GM20431 (cell line): Measurements from ENCODE around the gene LSR.

Experiments used
- in situ Hi-C: fragments of 300-500 bp; cut with MseI, MboI; formaldehyde crosslinking; loops from one replicate; pipeline ENCODE4 v1.15.0; 2020; ENCODE audit warnings: low sequenced_read_pairs; ENCODE audit not compliant: unreplicated experiment

The LSR gene

GRCh38 chr19:35296644-35297514 is 48.1 kb downstream of the LSR start:
- in situ Hi-C loops = no loop called here

GRCh38 chr19:35297515-35297848 is 48.7 kb downstream of the LSR start:
- in situ Hi-C loops = no loop called here

DNA sequence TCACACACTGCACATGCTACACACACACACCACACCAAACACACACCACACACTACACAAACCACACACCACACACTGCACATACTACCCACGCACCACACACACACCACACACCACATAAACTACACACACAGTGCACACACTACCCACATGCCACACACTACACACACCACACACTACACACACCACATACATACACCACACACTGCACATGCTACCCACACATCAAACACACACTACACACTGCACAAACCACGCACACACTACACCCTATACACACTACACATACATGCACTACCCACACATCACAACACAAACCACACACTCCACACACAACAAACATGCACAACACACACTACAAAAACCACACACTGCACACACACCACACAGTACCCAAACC is 49.1 kb downstream of the LSR start:
- in situ Hi-C loops = no loop called here

- in situ Hi-C loops = no loop called here
Measured at GRCh38 chr19:35298561-35298972, 49.8 kb downstream of the LSR start.

DNA sequence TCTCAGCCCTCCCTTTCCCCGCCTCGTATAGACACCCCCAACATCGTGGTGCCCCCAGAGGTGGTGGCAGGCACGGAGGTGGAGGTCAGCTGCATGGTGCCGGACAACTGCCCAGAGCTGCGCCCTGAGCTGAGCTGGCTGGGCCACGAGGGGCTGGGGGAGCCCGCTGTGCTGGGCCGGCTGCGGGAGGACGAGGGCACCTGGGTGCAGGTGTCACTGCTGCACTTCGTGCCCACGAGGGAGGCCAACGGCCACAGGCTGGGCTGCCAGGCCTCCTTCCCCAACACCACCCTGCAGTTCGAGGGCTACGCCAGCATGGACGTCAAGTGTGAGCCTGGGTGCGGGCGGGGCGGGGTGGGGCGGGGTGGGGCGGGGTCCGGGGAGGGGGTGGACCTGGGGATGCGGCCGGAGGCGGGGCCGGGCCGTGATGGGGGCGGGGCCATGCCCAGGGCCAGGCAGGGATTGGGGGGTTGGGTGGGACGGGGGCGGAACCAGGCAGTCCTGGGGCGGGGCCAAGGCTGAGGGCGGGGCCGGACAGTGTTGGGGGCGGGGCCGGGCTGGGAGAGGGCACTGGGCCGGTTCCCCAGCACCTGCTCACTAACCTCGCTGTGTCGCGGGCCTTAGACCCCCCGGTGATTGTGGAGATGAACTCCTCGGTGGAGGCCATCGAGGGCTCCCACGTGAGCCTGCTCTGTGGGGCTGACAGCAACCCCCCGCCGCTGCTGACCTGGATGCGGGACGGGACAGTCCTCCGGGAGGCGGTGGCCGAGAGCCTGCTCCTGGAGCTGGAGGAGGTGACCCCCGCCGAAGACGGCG is 50.9 kb downstream of the LSR start:
- in situ Hi-C loops = no loop called here

DNA sequence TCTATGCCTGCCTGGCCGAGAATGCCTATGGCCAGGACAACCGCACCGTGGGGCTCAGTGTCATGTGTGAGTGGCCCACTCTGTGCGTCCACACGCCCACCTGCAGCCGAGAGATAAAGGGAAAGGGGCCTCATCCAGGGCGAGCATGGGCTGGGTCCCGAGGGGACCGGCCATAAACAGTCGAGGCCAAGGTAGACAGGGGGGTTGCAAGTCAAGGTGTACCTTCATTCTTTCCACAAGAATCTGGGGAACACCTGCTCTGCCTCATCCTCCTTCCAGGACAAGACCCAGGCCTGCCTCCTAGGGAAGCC is 51.5 kb downstream of the LSR start:
- in situ Hi-C loops = no loop called here

DNA sequence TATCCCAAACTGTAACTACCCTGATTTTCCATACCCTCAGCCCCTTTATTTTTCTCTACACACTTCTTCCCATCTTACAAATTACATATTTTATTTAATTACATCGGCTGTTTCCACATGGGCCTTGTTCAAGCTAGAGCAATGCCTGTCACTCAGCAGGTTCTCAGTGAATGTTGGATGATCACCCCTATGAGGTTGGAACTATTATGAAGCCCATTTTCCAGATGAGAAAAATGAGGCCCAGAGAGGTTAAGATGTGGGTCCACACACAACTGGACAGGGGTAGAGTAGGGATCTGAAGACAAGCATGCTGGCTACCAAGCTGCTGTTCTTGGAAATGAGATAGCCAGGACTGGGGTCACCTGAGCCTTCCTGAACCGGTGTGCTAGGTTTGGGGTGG is 53.2 kb downstream of the LSR start:
- in situ Hi-C loops = no loop called here

DNA sequence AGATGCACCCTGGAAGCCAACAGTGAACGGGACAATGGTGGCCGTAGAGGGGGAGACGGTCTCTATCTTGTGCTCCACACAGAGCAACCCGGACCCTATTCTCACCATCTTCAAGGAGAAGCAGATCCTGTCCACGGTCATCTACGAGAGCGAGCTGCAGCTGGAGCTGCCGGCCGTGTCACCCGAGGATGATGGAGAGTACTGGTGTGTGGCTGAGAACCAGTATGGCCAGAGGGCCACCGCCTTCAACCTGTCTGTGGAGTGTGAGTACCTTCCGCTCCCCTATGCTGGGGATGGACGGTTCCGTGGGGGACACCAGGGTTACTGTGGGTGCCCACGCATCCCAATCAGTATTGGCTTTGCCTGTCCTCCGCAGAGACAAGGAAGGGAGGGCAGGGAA is 53.6 kb downstream of the LSR start:
- in situ Hi-C loops = no loop called here

GRCh38 chr19:35303357-35303915 is 54.6 kb downstream of the LSR start:
- in situ Hi-C loops = no loop called here

DNA sequence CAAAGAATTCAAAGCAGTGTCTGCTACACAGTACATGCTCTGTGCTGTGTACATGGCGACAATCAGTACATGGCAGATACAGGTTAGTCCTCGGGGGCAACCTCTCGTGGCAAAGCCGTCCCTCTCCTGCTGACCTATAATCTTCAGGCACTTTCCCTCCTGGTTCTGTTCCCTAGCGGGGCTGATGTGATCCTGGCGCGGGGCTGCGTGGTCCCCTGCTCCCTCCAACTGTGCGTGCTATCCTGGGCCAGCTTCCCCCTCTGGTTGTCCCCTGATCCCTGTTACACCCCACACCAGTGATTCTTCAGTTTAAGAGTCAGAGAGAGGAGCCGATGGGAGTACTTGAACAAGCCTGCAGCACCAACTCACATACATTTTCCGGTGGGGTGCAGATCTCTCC is 55.2 kb downstream of the LSR start:
- in situ Hi-C loops = no loop called here

DNA sequence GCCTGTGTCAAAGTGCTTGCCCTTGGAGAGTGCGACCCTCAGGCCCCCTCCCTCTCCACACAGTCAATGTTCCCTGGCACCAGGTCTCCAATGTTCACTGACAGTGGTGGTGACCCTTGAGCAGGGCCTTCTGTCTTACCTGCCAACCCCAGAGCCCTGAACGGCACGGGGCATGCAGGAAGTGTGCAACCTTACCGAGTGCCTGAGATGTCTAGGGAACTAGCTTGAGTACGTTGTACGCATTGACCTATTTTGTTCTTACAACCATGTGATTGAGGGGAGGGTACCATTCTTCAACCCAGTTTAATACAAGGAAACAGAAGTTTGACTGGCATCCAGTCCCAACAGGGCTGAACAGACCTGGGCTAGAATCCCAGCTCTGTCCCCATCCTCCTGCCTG is 56.4 kb downstream of the LSR start:
- in situ Hi-C loops = no loop called here

DNA sequence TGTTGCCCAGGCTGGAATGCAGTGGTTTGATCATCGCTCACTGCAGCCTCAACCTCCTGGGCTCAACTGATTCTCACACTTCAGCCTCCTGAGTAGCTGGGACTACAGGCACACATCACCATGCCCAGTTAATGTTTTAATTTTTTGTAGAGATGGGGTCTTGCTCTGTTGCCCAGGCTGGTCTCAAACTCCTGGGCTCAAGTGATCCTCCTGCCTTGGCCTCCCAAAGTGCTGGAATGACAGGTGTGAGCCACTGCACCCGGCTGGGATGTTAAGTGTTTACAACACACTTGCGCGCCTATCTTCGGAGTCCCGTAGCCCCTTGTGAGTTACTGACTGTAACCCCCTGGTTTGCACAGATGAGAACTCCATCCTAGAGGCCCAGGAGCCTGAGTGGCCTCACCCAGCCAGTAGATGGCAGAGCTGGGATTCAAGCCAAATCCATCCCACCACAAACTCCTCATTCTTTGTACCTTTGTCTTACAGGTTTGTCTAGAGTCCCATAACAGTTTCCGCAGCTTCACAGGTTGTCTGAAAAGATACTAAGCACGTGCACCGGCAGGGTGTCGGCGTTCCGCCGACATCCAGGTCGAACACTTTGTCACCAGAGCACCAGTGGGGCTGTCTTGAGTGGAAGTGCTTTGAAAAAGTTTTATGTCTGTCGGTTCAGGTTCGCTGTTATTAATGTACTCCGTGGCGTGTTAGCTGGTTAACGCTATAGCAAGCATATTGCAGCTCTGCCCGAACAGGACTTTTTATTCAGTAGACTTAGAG is 57.9 kb downstream of the LSR start:
- in situ Hi-C loops = no loop called here

- in situ Hi-C loops = no loop called here
Measured at GRCh38 chr19:35307931-35308330, 59.1 kb downstream of the LSR start.

GRCh38 chr19:35308910-35309309 is 60.1 kb downstream of the LSR start:
- in situ Hi-C loops = no loop called here

DNA sequence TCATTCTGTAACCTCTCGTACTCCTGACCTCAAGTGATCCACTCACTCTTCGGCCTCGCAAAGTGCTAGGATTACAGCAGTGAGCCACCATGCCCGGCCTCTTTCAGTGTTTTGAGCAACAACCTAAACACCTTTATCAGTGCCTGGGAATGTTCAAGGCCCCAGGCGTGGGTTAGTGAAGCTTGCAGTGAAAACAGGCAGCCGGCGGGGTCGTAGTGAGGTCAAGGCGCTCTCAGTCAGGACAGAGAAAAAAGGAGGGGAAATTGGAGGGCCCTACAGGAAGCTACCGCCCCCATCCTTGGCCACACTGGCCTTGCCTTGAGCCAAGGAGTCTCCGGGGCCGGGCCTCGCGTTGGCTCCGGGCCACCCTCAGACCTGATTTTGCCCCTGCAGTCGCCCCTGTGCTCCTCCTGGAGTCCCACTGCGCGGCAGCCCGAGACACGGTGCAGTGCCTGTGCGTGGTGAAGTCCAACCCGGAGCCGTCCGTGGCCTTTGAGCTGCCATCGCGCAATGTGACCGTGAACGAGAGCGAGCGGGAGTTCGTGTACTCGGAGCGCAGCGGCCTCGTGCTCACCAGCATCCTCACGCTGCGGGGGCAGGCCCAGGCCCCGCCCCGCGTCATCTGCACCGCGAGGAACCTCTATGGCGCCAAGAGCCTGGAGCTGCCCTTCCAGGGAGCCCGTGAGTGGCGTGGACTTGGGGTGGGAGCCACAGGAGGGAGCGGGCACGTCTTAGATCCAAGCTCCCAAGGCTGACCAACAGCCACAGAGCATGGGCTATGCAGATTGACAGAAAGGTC is 60.9 kb downstream of the LSR start:
- in situ Hi-C loops = no loop called here

GRCh38 chr19:35310331-35310730 is 61.5 kb downstream of the LSR start:
- in situ Hi-C loops = no loop called here

- in situ Hi-C loops = no loop called here
Measured at GRCh38 chr19:35310811-35311465, 62.1 kb downstream of the LSR start.

GRCh38 chr19:35311901-35312665 is 63.3 kb downstream of the LSR start:
- in situ Hi-C loops = no loop called here

- in situ Hi-C loops = no loop called here
Measured at GRCh38 chr19:35313587-35313986, 64.8 kb downstream of the LSR start.
